ENCODE results near the gene CCL4.
"Not testable (repeated sequence)": the region's sequence is repeated elsewhere in the genome, so short reads cannot be mapped to it uniquely, and the experiment has no call there.

The CCL4 gene

GRCh38 chr17:36117505-36118382 lies 14.1 kb downstream of the CCL4 start:
- DNase-seq (ENCODE audit: low read depth, low spot score): no peak

DNA sequence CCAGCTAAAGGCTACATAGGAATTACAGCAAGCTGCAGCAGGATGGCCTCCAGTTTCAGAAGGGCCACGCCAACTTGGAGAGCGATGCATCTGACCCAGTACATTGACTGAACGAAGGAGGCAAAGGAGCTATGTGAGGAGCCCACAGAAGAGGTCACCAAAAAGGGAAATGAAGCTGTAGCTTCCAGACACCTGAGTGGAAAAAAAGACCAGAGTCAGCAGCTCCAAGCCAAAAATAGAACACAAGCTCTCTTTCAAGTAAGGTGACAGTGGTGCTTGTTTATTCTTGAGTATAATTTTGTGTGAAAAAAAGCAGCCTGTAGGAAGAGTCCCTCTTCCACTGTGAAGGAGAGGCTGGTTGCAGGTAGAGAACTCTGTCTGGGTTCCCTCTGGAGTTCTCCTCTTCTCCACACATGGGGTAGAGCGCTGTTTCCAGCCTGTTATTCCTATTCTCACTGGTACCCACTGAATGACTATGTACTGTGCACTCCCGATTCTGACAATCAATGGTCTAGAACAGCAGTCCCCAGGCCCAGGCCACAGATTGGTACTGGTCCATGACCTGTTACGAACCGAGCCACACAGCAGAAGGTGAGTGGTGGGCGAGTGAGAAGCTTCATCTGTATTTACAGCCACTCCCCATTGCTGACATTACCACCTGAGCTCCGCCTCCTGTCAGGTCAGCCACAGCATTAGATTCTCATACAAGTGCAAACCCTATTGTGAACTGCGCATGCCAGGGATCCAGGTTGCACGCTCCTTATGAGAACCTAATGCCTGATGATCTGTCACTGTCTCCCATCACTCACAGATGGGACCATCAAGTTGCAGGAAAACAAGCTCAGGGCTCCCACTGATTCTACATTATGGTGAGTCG lies 15.1 kb downstream of the CCL4 start:
- DNase-seq (ENCODE audit: low read depth, low spot score): no peak

- no peak for DNase-seq (ENCODE audit: low read depth, low spot score)
Observed at GRCh38 chr17:36120221-36120620, 16.6 kb downstream of the CCL4 start.

DNA sequence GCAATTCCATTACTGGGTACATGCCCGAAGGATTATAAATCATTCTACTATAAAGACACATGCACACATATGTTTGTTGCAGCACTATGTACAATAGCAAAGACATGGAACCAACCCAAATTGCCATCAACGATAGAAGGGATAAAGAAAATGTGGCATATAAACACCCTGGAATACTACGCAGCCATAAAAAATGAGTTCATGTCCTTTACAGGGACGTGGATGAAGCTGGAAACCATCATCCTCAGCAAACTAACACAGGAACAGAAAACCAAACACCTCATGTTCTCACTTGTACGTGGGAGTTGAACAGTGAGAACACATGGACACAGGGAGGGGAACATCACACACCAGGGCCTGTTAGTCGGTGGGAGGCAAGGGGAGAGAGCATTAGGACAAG lies 17.5 kb downstream of the CCL4 start:
- not testable (repeated sequence) for DNase-seq (ENCODE audit: low read depth, low spot score)

DNA sequence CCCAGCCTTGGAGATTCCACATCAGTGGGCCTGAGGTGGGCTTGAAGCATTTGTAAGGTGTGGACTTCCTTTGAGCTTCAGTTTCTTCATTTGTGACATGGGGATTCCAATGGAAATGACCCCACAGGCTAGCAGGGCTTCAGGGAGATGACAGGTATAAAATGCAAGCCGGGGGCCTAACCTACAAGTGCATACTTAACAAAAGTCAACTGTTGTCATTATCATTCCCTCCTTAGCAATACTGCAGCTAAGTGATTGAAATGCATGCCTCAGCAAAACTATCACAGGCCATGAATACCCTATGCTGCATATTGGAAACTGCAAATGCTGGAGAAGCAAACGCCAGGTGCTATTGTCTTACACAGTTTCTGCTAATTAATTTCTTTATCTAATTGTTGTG lies 19.8 kb downstream of the CCL4 start:
- DNase-seq (ENCODE audit: low read depth, low spot score): no peak

- no peak for DNase-seq (ENCODE audit: low read depth, low spot score)
Observed at GRCh38 chr17:36124879-36125824, 21.5 kb downstream of the CCL4 start.

DNA sequence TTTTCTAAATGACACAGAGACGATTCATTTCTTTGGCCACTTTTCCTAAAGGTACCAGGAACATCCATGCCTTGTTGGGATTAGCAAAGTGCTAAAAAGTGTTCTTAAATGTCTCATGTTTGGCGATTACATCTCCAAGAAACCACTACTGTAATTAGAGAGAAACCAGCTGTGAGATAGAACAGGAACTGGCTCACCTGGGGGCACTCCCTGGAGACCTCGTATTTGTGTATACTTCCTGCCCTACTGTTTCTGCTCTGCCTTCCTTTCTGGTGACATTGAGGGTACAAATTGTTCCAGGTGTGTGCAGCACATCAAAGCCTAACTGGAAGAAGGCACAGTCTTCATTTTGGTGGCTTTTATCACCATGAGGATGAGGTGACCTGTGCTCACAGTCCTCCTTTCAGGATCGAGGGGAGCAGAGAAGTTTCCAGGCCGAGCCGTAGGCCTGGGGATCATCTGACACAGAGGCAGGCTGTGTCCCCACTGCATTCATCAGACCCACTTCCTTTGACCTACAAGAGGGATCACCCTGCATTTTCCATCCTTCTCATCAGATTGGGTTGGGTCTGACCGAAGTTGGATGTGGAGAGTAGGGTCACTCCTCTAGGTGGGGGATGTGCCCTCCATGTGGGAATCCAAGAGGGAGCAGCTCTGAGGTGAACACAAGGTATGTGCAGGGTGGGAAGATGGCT lies 23.7 kb downstream of the CCL4 start:
- DNase-seq (ENCODE audit: low read depth, low spot score): no peak

DNA sequence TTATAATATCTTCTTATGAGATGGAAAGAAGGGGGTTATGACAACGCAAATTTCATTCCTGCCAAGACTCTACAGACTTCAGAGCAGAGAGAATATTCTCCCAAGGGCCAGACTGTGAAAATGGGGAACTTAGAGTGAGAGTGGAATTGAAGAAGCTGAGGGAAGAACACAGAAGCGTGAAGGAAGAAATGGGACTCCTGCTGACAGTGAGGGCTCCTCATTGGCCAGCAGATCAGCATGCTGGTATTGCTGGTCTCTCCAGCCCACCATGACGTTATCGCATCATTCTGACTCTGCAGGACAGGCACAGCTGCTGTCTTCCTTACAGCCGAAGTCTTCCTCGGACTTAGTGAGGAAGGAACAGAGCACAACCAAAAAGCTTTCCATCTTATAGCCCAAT lies 24.3 kb downstream of the CCL4 start:
- no peak for DNase-seq (ENCODE audit: low read depth, low spot score)

DNA sequence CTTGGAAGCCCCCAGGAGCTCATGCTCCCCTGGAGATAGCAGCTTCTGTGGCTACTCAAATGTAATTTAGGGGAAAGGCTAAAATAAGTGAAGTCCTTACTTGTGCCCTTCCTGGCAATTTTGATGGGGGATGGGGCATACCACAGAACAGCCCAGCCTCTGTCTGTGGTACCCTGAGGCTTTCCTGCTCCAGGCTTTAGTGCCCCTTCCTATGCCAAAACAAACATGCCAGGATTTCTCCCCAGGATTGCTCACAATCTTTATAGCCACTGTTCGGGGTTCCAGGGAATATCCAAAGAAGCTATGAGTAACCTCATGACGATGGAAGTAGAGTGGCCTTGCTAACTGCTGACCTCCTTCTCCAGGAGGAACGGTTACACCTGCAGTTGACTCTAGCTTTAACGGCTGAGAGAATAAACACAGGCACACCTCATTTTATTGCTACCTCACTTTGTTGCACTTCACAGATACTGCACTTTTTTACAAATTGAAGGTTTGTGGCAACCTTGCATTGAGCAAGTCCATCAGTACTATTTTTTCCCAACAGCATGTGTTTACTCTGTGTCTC lies 24.9 kb downstream of the CCL4 start:
- no peak for DNase-seq (ENCODE audit: low read depth, low spot score)

GRCh38 chr17:36129616-36130015 lies 26.0 kb downstream of the CCL4 start:
- no peak for DNase-seq (ENCODE audit: low read depth, low spot score)

DNA sequence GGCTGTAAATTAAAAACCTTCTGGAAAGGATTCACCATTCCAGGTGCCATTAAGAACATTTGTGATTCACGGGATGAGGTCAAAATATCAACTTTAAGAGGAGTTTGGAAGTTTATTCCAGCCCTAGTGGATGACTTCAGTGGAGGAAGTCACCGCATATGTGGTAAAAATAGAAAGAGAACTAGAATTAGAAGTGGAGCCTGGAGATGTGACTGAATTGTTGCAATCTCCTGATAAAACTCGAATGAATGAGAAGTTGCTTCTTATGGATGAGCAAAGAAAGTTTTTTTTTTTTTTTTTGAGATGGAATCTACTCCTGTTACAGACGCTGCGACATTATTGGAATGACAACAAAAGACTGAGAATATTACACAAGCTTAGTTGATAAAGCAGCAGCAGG lies 26.7 kb downstream of the CCL4 start:
- DNase-seq (ENCODE audit: low read depth, low spot score): no peak

GRCh38 chr17:36131421-36131820 lies 27.8 kb downstream of the CCL4 start:
- DNase-seq (ENCODE audit: low read depth, low spot score): no peak

DNA sequence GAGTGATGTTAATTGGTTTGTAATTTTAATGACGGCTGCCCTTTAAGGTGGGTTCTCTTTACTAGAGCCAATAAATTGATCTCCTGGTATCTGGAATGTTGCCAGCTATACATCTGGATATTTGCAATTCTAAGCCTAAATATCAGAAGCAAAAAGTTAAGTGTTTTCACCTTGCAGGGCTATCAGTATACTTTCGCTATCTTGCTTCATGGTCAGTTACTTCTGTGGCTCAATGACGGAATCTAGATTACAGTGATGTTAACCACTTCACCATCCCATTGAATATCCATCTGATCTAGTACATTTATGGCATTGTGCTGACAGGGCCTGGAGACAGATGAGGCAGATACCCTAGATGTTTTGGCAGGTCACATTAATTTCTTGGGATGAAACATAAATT lies 28.3 kb downstream of the CCL4 start:
- DNase-seq (ENCODE audit: low read depth, low spot score): no peak

DNA sequence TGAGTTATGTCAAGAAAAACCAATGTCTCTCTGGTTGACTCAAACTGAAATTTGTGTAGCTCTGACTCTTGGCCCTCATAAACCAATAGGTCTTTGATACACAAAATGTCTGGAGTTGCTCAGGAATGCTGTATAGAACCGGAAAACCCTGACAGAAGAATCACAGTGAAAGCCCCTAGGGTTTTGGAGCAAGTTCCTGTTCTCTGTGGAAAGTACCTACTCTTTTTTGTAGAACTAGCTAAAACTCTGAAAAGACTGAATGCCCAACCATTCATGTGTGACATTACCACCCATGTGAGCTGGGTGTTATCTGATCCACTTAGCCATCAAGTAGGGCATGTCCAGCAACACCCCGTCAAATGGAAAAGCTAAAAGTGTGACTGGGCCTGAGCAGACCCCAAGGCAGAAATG lies 28.8 kb downstream of the CCL4 start:
- no peak for DNase-seq (ENCODE audit: low read depth, low spot score)

DNA sequence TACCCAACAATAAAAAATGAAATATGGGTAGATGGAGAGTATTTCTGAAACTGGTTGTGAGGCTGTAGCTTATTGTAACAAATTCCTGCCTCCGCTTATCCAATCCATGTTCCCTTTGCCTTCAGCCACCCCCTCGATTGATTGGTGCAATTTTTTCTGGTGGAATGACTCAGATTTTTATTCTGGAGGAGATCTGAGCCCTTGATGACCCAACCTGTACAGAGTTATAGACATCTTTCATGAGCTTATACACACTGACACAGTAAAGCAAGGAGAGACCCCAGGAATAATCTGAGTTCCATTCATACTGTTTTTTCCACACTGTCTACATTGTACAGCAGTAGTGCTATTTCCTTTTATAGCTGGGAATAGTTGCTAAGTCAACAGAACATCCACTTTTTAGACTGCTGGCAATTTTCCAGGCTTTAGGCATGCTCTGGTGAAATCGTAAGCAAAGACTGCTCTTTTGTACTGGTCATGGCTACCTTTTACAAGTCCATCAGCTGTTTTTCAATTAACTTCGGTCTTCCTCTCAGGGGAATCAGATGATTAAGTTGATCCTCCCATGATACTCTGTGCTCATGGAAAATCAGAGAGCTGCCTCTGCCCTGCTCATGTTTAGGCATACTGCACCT lies 30.1 kb downstream of the CCL4 start:
- no peak for DNase-seq (ENCODE audit: low read depth, low spot score)

GRCh38 chr17:36135465-36135864 lies 31.8 kb downstream of the CCL4 start:
- no peak for DNase-seq (ENCODE audit: low read depth, low spot score)

DNA sequence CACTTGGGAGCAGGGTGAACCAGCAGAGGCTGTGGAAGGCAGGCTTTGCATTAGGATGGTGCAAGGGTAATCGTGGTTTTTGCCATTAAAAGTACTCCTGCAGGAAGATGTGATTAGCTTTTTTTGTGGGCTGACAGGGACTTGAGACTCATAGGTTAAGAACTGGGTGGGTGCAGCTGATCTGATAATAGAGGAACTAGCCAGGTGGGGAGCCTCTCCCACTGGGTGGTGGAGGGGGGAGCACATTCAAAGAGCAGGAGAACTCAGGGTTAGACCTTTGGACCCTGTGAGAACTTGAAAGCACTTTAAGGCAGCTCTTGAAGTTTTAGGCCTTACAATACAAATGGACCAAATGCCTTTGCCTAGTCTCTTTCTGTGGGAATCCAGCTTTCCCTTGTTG lies 32.4 kb downstream of the CCL4 start:
- DNase-seq (ENCODE audit: low read depth, low spot score): no peak

GRCh38 chr17:36136439-36136838 lies 32.8 kb downstream of the CCL4 start:
- DNase-seq (ENCODE audit: low read depth, low spot score): no peak

DNA sequence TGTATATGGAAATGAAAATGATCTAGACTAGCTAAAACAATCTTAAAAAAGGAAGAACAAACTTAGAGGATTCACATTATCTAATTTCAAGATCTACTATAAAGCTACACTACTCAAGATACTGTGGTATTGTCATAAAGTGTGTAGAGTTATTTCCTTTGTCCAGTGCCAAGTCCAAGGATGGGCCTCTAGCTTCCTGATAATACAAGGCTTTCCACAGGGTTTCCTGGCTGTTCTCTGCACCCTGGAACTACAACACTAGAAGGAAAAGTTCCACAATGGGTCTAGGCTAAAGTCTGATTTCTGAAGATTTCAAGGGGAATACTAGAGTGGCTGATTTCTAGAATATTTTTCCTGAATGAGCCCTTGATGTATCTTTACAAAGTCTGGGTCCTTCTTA lies 38.6 kb downstream of the CCL4 start:
- no peak for DNase-seq (ENCODE audit: low read depth, low spot score)

- DNase-seq (ENCODE audit: low read depth, low spot score): no peak
Observed at GRCh38 chr17:36142806-36143205, 39.2 kb downstream of the CCL4 start.
